Ishikawa (cell line): ENCODE measurements around the gene PDIA5.

ENCODE experiments used
- CEBPB ChIP-seq: IDR thresholded peaks from 2 replicates; pipeline ENCODE4 v1.6.1; 2012
- CREB1 ChIP-seq: IDR thresholded peaks from 2 replicates; pipeline ENCODE4 v1.6.1; 2012; ENCODE audit warnings: low read depth
- EGR1 ChIP-seq: IDR thresholded peaks from 2 replicates; pipeline ENCODE4 v1.6.1; 2012
- EP300 ChIP-seq: IDR thresholded peaks from 2 replicates; pipeline ENCODE4 v1.6.1; 2012; ENCODE audit warnings: borderline replicate concordance
- FOXM1 ChIP-seq: IDR thresholded peaks from 2 replicates; pipeline ENCODE4 v1.6.1; 2012; ENCODE audit warnings: low read depth, borderline replicate concordance
- NFIC ChIP-seq: IDR thresholded peaks from 2 replicates; pipeline ENCODE4 v1.6.1; 2012
- RAD21 ChIP-seq: IDR thresholded peaks from 2 replicates; pipeline ENCODE4 v1.6.1; 2012; ENCODE audit warnings: low read depth
- TAF1 ChIP-seq: IDR thresholded peaks from 2 replicates; pipeline ENCODE4 v1.6.1; 2012; ENCODE audit warnings: low read depth, mild to moderate bottlenecking
- TCF12 ChIP-seq: IDR thresholded peaks from 2 replicates; pipeline ENCODE4 v1.6.1; 2012; ENCODE audit warnings: low read depth
- TEAD4 ChIP-seq: IDR thresholded peaks from 2 replicates; pipeline ENCODE4 v1.6.1; 2012
- YY1 ChIP-seq: IDR thresholded peaks from 2 replicates; pipeline ENCODE4 v1.6.1; 2012; ENCODE audit warnings: low read depth
- ZBTB7A ChIP-seq: IDR thresholded peaks from 2 replicates; pipeline ENCODE4 v1.6.1; 2012; ENCODE audit warnings: low read depth
- TF ChIP-seq, protein P1 (sequence below): IDR thresholded peaks from 2 replicates; pipeline ENCODE4 v1.6.1; 2012; ENCODE audit warnings: low read depth, mild to moderate bottlenecking
- TF ChIP-seq, protein P2 (sequence below): IDR thresholded peaks from 2 replicates; pipeline ENCODE4 v1.6.1; 2012
- TF ChIP-seq, protein P3 (sequence below): IDR thresholded peaks from 2 replicates; pipeline ENCODE4 v1.6.1; 2012

PDIA5 gene

DNA sequence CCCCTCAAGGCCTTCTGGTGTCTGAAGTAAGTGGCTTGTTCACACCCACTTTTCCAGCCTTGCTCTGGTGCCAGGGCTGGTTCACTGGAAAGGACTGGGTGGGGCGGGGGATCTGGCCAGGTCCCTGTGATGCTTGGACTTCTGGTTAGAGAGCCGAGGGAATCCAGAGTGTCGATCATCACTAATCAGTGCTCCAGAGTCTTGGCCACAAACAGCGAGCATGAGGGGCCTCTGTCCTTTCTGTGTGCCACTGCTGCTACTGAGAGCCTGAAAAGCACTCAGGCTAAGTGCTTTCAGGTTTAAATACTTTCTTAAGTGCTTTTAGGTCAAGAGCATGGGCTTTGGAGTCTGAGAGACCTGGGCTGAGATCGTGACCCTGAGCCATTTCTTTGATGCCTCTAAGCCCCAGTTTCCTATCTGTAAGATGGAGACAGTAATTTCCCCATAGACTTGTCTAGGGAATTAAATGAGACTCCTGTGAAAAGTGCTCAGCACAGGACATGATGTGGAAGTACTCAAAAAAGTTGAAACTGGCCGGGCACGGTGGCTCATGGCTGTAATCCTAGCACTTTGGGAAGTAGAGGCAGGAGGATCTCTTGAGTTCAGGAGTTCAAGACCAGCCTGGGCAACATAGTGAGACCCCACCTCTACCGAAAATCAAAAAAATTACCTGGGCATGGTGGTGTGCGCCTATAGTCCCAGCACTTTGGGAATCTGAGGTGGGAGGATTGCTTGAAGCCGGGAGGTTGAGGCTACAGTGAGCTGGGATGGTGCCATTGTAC lies 81.1 kb downstream of the PDIA5 start:
- TF ChIP-seq RAD21 (no peak), CREB1 (no peak), EGR1 (no peak), NFIC (no peak), TEAD4 (no peak), YY1 (no peak), EP300 (no peak)

DNA sequence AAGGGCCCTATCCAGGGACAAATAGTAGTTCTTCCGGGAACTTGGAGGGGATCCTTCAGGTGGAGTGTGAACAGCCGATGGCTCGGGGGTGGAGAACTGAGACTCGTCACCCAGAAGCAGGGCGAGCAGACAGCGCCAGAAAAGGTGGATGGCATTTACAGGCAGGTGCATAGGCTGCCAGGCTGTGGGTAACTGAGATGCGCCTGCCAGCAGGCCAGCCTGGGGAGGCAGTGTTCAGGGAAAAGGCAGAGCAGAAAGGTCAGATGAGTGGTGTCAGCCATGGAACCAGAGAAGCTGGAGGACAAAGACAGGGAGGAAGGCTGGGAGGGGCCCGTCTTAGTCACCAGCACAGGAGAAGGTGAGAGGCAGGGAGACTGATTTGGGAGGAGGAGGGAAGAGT lies 81.9 kb downstream of the PDIA5 start:
- TF ChIP-seq CREB1 (no peak), TEAD4 (no peak), RAD21 (no peak), NFIC (no peak), ZBTB7A (no peak), EGR1 (no peak), EP300 (no peak), CEBPB (no peak), YY1 (no peak), FOXM1 (no peak)
- TF ChIP-seq, protein P1, sequence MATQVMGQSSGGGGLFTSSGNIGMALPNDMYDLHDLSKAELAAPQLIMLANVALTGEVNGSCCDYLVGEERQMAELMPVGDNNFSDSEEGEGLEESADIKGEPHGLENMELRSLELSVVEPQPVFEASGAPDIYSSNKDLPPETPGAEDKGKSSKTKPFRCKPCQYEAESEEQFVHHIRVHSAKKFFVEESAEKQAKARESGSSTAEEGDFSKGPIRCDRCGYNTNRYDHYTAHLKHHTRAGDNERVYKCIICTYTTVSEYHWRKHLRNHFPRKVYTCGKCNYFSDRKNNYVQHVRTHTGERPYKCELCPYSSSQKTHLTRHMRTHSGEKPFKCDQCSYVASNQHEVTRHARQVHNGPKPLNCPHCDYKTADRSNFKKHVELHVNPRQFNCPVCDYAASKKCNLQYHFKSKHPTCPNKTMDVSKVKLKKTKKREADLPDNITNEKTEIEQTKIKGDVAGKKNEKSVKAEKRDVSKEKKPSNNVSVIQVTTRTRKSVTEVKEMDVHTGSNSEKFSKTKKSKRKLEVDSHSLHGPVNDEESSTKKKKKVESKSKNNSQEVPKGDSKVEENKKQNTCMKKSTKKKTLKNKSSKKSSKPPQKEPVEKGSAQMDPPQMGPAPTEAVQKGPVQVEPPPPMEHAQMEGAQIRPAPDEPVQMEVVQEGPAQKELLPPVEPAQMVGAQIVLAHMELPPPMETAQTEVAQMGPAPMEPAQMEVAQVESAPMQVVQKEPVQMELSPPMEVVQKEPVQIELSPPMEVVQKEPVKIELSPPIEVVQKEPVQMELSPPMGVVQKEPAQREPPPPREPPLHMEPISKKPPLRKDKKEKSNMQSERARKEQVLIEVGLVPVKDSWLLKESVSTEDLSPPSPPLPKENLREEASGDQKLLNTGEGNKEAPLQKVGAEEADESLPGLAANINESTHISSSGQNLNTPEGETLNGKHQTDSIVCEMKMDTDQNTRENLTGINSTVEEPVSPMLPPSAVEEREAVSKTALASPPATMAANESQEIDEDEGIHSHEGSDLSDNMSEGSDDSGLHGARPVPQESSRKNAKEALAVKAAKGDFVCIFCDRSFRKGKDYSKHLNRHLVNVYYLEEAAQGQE = no peak
- TF ChIP-seq, protein P2, sequence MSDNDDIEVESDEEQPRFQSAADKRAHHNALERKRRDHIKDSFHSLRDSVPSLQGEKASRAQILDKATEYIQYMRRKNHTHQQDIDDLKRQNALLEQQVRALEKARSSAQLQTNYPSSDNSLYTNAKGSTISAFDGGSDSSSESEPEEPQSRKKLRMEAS = no peak
- TF ChIP-seq, protein P3, sequence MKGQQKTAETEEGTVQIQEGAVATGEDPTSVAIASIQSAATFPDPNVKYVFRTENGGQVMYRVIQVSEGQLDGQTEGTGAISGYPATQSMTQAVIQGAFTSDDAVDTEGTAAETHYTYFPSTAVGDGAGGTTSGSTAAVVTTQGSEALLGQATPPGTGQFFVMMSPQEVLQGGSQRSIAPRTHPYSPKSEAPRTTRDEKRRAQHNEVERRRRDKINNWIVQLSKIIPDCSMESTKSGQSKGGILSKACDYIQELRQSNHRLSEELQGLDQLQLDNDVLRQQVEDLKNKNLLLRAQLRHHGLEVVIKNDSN = no peak

DNA sequence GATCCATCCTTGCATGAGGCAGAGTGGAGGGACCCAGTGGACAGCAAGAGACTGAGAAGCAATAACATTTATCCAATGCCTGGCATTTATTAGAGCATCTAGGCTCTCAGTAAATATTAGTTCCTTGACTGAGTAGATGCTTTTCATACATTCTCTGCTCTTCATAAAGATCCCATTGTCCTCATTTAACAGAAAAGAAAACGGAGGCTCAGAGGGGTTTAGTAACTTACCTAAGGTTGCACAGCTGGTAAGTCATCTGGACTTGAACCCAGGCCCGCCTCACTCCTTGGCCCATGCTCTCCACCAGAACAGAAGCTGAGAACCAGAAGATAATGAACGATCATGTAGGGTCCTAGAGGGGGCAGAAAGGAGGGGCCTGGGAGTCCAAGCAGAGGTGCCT lies 82.7 kb downstream of the PDIA5 start:
- no peak for TF ChIP-seq CREB1
- TF ChIP-seq, protein P2 = no peak
- no peak for TF ChIP-seq FOXM1
- TF ChIP-seq TAF1 = no peak
- TF ChIP-seq, protein P1 = no peak
- no peak for TF ChIP-seq NFIC
- TF ChIP-seq ZBTB7A = no peak
- TF ChIP-seq TCF12 = no peak
- TF ChIP-seq, protein P3 = no peak
- no peak for TF ChIP-seq TEAD4
- TF ChIP-seq YY1 = no peak
- no peak for TF ChIP-seq RAD21
- TF ChIP-seq EP300 = no peak
- no peak for TF ChIP-seq EGR1
- no peak for TF ChIP-seq CEBPB

DNA sequence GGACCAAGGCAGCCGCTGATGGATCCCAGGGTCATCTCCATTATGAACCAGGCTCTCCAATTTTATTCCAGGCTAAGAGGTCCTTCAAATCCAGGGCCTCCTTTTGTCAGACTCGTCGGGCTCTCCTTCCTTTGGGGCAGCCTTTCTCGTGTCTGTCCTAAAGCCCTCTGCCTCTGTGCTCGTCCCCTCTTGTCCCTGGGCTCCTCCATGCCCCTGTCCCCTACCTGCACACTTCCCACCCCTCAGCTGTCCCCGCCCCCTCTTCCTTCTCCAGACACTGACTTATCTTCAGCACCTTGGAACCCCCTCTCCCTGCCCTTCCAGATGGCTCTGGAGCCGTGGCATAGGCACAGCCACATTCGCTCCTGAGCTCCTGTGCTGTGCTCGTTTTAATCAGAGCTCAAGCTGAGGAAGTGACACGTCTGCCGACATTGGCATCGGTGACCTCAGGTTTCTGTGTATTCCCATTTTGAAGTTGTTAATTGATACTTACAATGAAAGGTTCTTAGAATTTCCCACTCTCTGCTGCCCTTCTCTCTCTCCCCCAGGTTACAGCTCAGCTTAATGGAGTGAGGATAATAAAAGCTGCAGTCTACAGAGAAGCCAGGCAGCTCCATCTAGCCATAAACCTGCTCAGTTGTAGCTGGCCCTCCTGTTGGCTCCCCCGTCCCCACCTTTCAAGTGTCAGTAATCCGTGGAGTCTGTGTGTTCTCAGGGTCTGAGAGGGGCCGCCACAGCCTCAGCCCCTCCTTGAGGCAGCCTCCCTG lies 83.8 kb downstream of the PDIA5 start:
- TF ChIP-seq NFIC (no peak), TCF12 (no peak), CEBPB (no peak), TAF1 (no peak), FOXM1 (no peak), ZBTB7A (no peak), EP300 (no peak), TEAD4 (no peak), CREB1 (no peak), RAD21 (no peak), EGR1 (no peak), YY1 (no peak)
- TF ChIP-seq, protein P3 = no peak
- TF ChIP-seq, protein P1 = no peak
- TF ChIP-seq, protein P2 = no peak
